NT2/D1 (cell line): ENCODE results near the gene QSOX2.

Experiments
- YY1 ChIP-seq: IDR thresholded peaks from 2 replicates; pipeline ENCODE4 v1.6.1; 2011; ENCODE audit not compliant: insufficient read length, insufficient read depth
- ZNF274 ChIP-seq: IDR thresholded peaks from 2 replicates; pipeline ENCODE4 v1.6.1; 2011; ENCODE audit warnings: mild to moderate bottlenecking, low read depth, low read length

DNA sequence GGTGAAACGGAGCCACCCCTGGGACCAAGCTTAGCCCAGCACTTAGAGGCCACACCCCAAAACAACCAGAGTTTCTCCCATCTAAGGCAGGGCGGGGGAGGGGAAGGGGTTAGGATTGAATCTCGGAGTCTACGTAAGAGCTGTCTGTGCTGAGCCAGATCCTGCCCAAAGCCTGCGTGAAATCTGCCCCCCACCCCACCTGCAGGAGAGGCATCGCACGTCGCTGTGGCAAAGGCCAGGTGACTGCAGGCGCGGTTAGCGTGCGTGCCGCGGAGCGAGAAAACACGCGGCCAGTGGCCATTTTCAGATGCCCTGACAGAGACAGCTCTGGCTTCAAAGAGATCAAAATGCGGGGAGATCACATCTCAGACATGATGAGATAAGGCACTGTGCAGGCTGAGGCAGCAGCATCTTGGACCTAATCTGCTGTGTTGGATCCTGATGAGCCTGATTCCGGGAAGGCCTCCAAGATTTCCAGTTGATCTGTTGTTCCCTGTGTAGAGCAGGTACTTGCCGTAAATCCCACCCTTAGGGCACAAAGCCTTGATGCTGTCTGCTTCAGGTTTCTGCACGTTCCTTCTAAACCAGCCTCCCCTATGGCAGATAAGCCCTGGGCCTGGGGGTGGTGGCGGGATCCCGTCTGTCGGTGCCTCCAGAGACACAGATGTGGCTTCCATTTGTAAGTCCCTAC is 2.5 kb upstream of the QSOX2 start:
- no peak for TF ChIP-seq ZNF274
- TF ChIP-seq YY1: no peak
